Rectal smooth muscle tissue (tissue), 1 donor: ENCODE data around the gene NIPAL4.
"Not testable (repeated sequence)": the region's sequence is repeated elsewhere in the genome, so short reads cannot be mapped to it uniquely, and the experiment has no call there.

ENCODE experiments used
- H3K27ac ChIP-seq: one replicate; pipeline ENCODE4 v1.7.0; 2013; ENCODE audit warnings: low read depth, low read length, inconsistent platforms
- H3K27me3 ChIP-seq: one replicate; pipeline ENCODE4 v1.7.0; 2013; ENCODE audit warnings: low read length; ENCODE audit not compliant: control insufficient read depth, insufficient read depth
- H3K36me3 ChIP-seq: one replicate; pipeline ENCODE4 v1.7.0; 2013; ENCODE audit warnings: low read length; ENCODE audit not compliant: control insufficient read depth, insufficient read depth
- H3K4me1 ChIP-seq: one replicate; pipeline ENCODE4 v1.7.0; 2013; ENCODE audit warnings: low read length; ENCODE audit not compliant: control insufficient read depth, insufficient read depth
- H3K4me3 ChIP-seq: one replicate; pipeline ENCODE4 v1.7.0; 2013; ENCODE audit warnings: low read length
- H3K9ac ChIP-seq: one replicate; pipeline ENCODE4 v1.7.0; 2013; ENCODE audit warnings: low read length

NIPAL4 gene

GRCh38 chr5:157459715-157460599 lies at the start of gene NIPAL4:
Gene NIPAL4, plus strand, starts transcription at chr5:157460213. Its CDS starts 108 bp downstream, at chr5:157460321.
- Histone ChIP-seq H3K36me3 (no peaks in the 10 kb centered on the region), H3K27ac (peak within 1 kb of the TSS; percentile 45), H3K4me1 (peaks cover 9% of the 10 kb centered on the region), H3K27me3 (no peaks in the 10 kb centered on the region), H3K4me3 (peak within 1 kb of the TSS; percentile 61), H3K9ac (peak within 1 kb of the TSS; percentile 24)

- H3K4me1 ChIP-seq, result no peaks in the 10 kb centered on the region
- H3K27me3 ChIP-seq, result no peaks in the 10 kb centered on the region
- H3K9ac ChIP-seq, result no peak overlapping the region
- H3K36me3 ChIP-seq, result no peaks in the 10 kb centered on the region
- no peak overlapping the region for H3K4me3 ChIP-seq
- no peak overlapping the region for H3K27ac ChIP-seq
These were observed 44.2 kb upstream of the NIPAL4 start for GRCh38 chr5:157415838-157416237.

GRCh38 chr5:157419521-157419920 lies 40.5 kb upstream of the NIPAL4 start:
- H3K4me3 ChIP-seq, H3K27ac ChIP-seq, H3K4me1 ChIP-seq, H3K36me3 ChIP-seq, H3K27me3 ChIP-seq, H3K9ac ChIP-seq: not testable (repeated sequence)

- H3K27me3 ChIP-seq, H3K36me3 ChIP-seq, H3K27ac ChIP-seq, H3K4me1 ChIP-seq, H3K4me3 ChIP-seq, H3K9ac ChIP-seq: not testable (repeated sequence)
These were observed 30.1 kb upstream of the NIPAL4 start for GRCh38 chr5:157429920-157430319.

- Histone ChIP-seq H3K27me3 (no peaks in the 10 kb centered on the region), H3K4me3 (no peak overlapping the region), H3K36me3 (no peaks in the 10 kb centered on the region), H3K27ac (no peak overlapping the region), H3K9ac (no peak overlapping the region), H3K4me1 (no peaks in the 10 kb centered on the region)
These were observed 28.3 kb upstream of the NIPAL4 start for GRCh38 chr5:157431544-157432200.

GRCh38 chr5:157434096-157434495 lies 25.9 kb upstream of the NIPAL4 start:
- Histone ChIP-seq H3K9ac (no peak overlapping the region), H3K36me3 (no peaks in the 10 kb centered on the region), H3K4me1 (no peaks in the 10 kb centered on the region), H3K27ac (no peak overlapping the region), H3K27me3 (no peaks in the 10 kb centered on the region), H3K4me3 (no peak overlapping the region)

- Histone ChIP-seq H3K27ac (no peak overlapping the region), H3K4me1 (no peaks in the 10 kb centered on the region), H3K27me3 (no peaks in the 10 kb centered on the region), H3K9ac (no peak overlapping the region), H3K4me3 (no peak overlapping the region), H3K36me3 (no peaks in the 10 kb centered on the region)
These were observed 16.9 kb upstream of the NIPAL4 start for GRCh38 chr5:157443041-157443549.

- Histone ChIP-seq H3K36me3 (no peaks in the 10 kb centered on the region), H3K27me3 (no peaks in the 10 kb centered on the region), H3K4me3 (no peak overlapping the region), H3K9ac (no peak overlapping the region), H3K27ac (no peak overlapping the region), H3K4me1 (peaks cover 8% of the 10 kb centered on the region)
These were observed 15.8 kb upstream of the NIPAL4 start for GRCh38 chr5:157444224-157444623.

GRCh38 chr5:157445745-157446411 lies 14.1 kb upstream of the NIPAL4 start:
- Histone ChIP-seq H3K27ac (no peak overlapping the region), H3K36me3 (no peaks in the 10 kb centered on the region), H3K4me1 (peaks cover 17% of the 10 kb centered on the region), H3K27me3 (no peaks in the 10 kb centered on the region), H3K4me3 (no peak overlapping the region), H3K9ac (no peak overlapping the region)

- H3K27me3 ChIP-seq, result no peaks in the 10 kb centered on the region
- no peak overlapping the region for H3K9ac ChIP-seq
- H3K27ac ChIP-seq, result no peak overlapping the region
- no peak overlapping the region for H3K4me3 ChIP-seq
- peaks cover 17% of the 10 kb centered on the region for H3K4me1 ChIP-seq
- no peaks in the 10 kb centered on the region for H3K36me3 ChIP-seq
These were observed 13.5 kb upstream of the NIPAL4 start for GRCh38 chr5:157446412-157446935.

- H3K27me3 ChIP-seq, result no peaks in the 10 kb centered on the region
- no peaks in the 10 kb centered on the region for H3K36me3 ChIP-seq
- H3K4me3 ChIP-seq, result peak overlapping the region; percentile 44
- peak overlapping the region; percentile 36 for H3K27ac ChIP-seq
- H3K4me1 ChIP-seq, result peaks cover 17% of the 10 kb centered on the region
- no peak overlapping the region for H3K9ac ChIP-seq
These were observed 12.8 kb upstream of the NIPAL4 start for GRCh38 chr5:157447201-157447637.
